ENCODE data around the gene SLC7A1. TPM values are rescaled to one million over a fixed set of nuclear protein-coding genes. Genes with fewer than 3 reads are reported as not detected.

SLC7A1 gene
- total and polyA plus RNA-seq, 2 of the 8 experiments (the other 6 are each of a cell fraction or from before 2014, with no cell fraction given), result 26.8 to 114 TPM

DNA sequence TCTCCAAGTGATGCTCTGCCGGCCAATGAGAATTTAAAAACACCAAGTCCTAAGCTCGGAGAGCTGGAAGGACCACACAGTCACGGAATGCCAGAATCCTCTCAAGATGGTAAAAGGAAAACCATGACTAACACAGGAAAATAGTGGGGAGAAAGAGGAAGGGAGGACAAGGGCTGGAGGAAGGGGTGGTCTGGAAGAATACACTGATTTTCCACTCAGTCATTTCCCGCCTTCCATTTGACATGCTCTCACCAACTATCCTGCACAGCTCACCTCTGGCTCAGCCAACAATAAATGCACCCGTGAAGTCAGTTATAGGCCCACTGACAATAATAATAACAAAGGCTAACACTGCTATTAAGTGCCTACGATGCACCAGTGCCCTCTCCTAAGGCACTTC lies 31.5 kb downstream of the SLC7A1 start (continued):
- TF ChIP-seq, protein P1, sequence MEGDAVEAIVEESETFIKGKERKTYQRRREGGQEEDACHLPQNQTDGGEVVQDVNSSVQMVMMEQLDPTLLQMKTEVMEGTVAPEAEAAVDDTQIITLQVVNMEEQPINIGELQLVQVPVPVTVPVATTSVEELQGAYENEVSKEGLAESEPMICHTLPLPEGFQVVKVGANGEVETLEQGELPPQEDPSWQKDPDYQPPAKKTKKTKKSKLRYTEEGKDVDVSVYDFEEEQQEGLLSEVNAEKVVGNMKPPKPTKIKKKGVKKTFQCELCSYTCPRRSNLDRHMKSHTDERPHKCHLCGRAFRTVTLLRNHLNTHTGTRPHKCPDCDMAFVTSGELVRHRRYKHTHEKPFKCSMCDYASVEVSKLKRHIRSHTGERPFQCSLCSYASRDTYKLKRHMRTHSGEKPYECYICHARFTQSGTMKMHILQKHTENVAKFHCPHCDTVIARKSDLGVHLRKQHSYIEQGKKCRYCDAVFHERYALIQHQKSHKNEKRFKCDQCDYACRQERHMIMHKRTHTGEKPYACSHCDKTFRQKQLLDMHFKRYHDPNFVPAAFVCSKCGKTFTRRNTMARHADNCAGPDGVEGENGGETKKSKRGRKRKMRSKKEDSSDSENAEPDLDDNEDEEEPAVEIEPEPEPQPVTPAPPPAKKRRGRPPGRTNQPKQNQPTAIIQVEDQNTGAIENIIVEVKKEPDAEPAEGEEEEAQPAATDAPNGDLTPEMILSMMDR (IDR thresholded peaks at IDR 0.05; ENCODE audit: control extremely low read depth in 1 of 3, insufficient read depth in 1 of 3, low read depth in 1 of 3, low read length in 3 of 3), result no peak
- TF ChIP-seq RXRA (IDR thresholded peaks at IDR 0.05; ENCODE audit: insufficient read depth, low read depth, low read length) (no peak), POLR2AphosphoS5 (IDR thresholded peaks at IDR 0.05; ENCODE audit: low read depth, low read length) (no peak), SIRT6 (IDR thresholded peaks at IDR 0.05; ENCODE audit: low read length) (no peak)
- TF ChIP-seq, protein P2, sequence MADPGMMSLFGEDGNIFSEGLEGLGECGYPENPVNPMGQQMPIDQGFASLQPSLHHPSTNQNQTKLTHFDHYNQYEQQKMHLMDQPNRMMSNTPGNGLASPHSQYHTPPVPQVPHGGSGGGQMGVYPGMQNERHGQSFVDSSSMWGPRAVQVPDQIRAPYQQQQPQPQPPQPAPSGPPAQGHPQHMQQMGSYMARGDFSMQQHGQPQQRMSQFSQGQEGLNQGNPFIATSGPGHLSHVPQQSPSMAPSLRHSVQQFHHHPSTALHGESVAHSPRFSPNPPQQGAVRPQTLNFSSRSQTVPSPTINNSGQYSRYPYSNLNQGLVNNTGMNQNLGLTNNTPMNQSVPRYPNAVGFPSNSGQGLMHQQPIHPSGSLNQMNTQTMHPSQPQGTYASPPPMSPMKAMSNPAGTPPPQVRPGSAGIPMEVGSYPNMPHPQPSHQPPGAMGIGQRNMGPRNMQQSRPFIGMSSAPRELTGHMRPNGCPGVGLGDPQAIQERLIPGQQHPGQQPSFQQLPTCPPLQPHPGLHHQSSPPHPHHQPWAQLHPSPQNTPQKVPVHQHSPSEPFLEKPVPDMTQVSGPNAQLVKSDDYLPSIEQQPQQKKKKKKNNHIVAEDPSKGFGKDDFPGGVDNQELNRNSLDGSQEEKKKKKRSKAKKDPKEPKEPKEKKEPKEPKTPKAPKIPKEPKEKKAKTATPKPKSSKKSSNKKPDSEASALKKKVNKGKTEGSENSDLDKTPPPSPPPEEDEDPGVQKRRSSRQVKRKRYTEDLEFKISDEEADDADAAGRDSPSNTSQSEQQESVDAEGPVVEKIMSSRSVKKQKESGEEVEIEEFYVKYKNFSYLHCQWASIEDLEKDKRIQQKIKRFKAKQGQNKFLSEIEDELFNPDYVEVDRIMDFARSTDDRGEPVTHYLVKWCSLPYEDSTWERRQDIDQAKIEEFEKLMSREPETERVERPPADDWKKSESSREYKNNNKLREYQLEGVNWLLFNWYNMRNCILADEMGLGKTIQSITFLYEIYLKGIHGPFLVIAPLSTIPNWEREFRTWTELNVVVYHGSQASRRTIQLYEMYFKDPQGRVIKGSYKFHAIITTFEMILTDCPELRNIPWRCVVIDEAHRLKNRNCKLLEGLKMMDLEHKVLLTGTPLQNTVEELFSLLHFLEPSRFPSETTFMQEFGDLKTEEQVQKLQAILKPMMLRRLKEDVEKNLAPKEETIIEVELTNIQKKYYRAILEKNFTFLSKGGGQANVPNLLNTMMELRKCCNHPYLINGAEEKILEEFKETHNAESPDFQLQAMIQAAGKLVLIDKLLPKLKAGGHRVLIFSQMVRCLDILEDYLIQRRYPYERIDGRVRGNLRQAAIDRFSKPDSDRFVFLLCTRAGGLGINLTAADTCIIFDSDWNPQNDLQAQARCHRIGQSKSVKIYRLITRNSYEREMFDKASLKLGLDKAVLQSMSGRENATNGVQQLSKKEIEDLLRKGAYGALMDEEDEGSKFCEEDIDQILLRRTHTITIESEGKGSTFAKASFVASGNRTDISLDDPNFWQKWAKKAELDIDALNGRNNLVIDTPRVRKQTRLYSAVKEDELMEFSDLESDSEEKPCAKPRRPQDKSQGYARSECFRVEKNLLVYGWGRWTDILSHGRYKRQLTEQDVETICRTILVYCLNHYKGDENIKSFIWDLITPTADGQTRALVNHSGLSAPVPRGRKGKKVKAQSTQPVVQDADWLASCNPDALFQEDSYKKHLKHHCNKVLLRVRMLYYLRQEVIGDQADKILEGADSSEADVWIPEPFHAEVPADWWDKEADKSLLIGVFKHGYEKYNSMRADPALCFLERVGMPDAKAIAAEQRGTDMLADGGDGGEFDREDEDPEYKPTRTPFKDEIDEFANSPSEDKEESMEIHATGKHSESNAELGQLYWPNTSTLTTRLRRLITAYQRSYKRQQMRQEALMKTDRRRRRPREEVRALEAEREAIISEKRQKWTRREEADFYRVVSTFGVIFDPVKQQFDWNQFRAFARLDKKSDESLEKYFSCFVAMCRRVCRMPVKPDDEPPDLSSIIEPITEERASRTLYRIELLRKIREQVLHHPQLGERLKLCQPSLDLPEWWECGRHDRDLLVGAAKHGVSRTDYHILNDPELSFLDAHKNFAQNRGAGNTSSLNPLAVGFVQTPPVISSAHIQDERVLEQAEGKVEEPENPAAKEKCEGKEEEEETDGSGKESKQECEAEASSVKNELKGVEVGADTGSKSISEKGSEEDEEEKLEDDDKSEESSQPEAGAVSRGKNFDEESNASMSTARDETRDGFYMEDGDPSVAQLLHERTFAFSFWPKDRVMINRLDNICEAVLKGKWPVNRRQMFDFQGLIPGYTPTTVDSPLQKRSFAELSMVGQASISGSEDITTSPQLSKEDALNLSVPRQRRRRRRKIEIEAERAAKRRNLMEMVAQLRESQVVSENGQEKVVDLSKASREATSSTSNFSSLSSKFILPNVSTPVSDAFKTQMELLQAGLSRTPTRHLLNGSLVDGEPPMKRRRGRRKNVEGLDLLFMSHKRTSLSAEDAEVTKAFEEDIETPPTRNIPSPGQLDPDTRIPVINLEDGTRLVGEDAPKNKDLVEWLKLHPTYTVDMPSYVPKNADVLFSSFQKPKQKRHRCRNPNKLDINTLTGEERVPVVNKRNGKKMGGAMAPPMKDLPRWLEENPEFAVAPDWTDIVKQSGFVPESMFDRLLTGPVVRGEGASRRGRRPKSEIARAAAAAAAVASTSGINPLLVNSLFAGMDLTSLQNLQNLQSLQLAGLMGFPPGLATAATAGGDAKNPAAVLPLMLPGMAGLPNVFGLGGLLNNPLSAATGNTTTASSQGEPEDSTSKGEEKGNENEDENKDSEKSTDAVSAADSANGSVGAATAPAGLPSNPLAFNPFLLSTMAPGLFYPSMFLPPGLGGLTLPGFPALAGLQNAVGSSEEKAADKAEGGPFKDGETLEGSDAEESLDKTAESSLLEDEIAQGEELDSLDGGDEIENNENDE (IDR thresholded peaks at IDR 0.05; ENCODE audit: insufficient replicate concordance, low read length), result no peak

Data from H1 (cell line).